Kidney (tissue), 14 donors: ENCODE measurements around the gene GID4. TPM values are rescaled to one million over a fixed set of nuclear protein-coding genes. Genes with fewer than 3 reads are reported as not detected.
"Not testable (repeated sequence)": the region's sequence is repeated elsewhere in the genome, so short reads cannot be mapped to it uniquely, and the experiment has no call there.

ENCODE experiments used
- DNase-seq, 5 donors: peaks; one replicate each; pipeline ENCODE4 v3.0.0-alpha.2; 2013 to 2020
- FAIRE-seq: peaks from 2 replicates; lab custom pipeline; 2012; peaks lifted over from hg19 to GRCh38; lab: Jason Lieb, UNC
- H3K27ac ChIP-seq, 2 donors: one replicate each; pipeline ENCODE4 v1.7.0; 2013; ENCODE audit warnings: low read depth in 2 of 2, low read length in 2 of 2, inconsistent platforms in 1 of 2
- H3K27me3 ChIP-seq: one replicate; pipeline ENCODE4 v1.7.1; 2013; ENCODE audit warnings: low read length, inconsistent platforms; ENCODE audit not compliant: control insufficient read depth, insufficient read depth
- H3K36me3 ChIP-seq, 3 donors: one replicate each; pipeline versions ENCODE4 v1.7.0 to v1.7.1; 2013; ENCODE audit warnings: low read length in 3 of 3, control low read depth in 1 of 3, inconsistent platforms in 1 of 3; ENCODE audit not compliant: insufficient read depth in 3 of 3, control insufficient read depth in 2 of 3
- H3K4me1 ChIP-seq, 3 donors: one replicate each; pipeline versions ENCODE4 v1.7.0 to v1.7.1; 2013; ENCODE audit warnings: low read length in 3 of 3, inconsistent platforms in 1 of 3, low read depth in 1 of 3; ENCODE audit not compliant: control insufficient read depth in 2 of 3, insufficient read depth in 2 of 3
- H3K4me3 ChIP-seq, 3 donors: one replicate each; pipeline versions ENCODE4 v1.7.0 to v1.8.1; 2013; ENCODE audit warnings: low read length in 3 of 3, control low read depth in 1 of 3, inconsistent platforms in 1 of 3
- H3K9ac ChIP-seq, 3 donors: one replicate each; pipeline versions ENCODE4 v1.7.0 to v1.7.1; 2013; ENCODE audit warnings: low read length in 3 of 3, control low read depth in 1 of 3, inconsistent platforms in 1 of 3
- H3K9me3 ChIP-seq, 3 donors: one replicate each; pipeline versions ENCODE4 v1.7.0 to v1.7.1; 2013; ENCODE audit warnings: low read length in 3 of 3, control low read depth in 1 of 3, inconsistent platforms in 1 of 3; ENCODE audit not compliant: control insufficient read depth in 2 of 3, insufficient read depth in 1 of 3
- CTCF ChIP-seq: IDR thresholded peaks from 3 replicates; pipeline ENCODE4 v1.5.1; 2012; ENCODE audit warnings: mild to moderate bottlenecking, moderate library complexity, borderline replicate concordance; ENCODE audit not compliant: insufficient read depth; ENCODE audit errors: extremely low read depth
- intact Hi-C: fragments of 100-400 bp; cut with DNase I; formaldehyde crosslinking; loops from one replicate; pipeline ENCODE4 v1.11.1; 2022
- polyA plus RNA-seq: library from polyadenylated mRNA; stranded (reverse); fragments of 350-450 nt; fragmentation: Illumina TruSeq; extraction: RNeasy Lipid Tissue Mini Kit (QIAGEN cat#74804); gene quantifications from one replicate; pipeline ENCODE4 v1.2.3, GENCODE V29; 2014; ENCODE audit warnings: low read depth, low replicate concordance; ENCODE audit not compliant: insufficient read depth
- total RNA-seq: library from RNA; stranded (reverse); fragmentation: NEBNext Ultra II Directional; extraction: Animal tissue kit (Norgen Biotek cat#: 25700); gene quantifications from one replicate; pipeline ENCODE4 v1.2.1, GENCODE V29; 2021
- donor health status: control.
- donor health status: control.
- donor health status: control.
- donor health status: control.
- donor health status: control.
- donor health status: DM: yes; HTN: yes; CAD: no.
- donor health status: Normal renal cell carcinoma (clear cell type).

Gene GID4
- total and polyA plus RNA-seq, 2 donors from 2014 or later: 3.4 to 8.7 TPM

- DNase-seq: no peak
- no peaks in the 10 kb centered on the region for H3K4me1 ChIP-seq
- H3K9me3 ChIP-seq: no peaks in the 10 kb centered on the region
- no peak overlapping the region for H3K27ac ChIP-seq
- FAIRE-seq: no peak
- no peaks in the 10 kb centered on the region for H3K27me3 ChIP-seq
- peaks cover 0 to 3% (median 2%) of the 10 kb centered on the region in 3 donors for H3K36me3 ChIP-seq
- H3K4me3 ChIP-seq: no peak overlapping the region
- intact Hi-C loops: no loop called here
- H3K9ac ChIP-seq: no peak overlapping the region
- TF ChIP-seq CTCF: no peak
Observed at GRCh38 chr17:17993366-17993765, 45.8 kb upstream of the GID4 start.

GRCh38 chr17:17993852-17994251 lies 45.4 kb upstream of the GID4 start:
- Histone ChIP-seq H3K9me3 (no peaks in the 10 kb centered on the region), H3K27me3 (no peaks in the 10 kb centered on the region), H3K36me3 (peaks cover 0 to 3% (median 2%) of the 10 kb centered on the region in 3 donors), H3K4me3 (no peak overlapping the region), H3K4me1 (no peaks in the 10 kb centered on the region), H3K9ac (no peak overlapping the region), H3K27ac (no peak overlapping the region)
- TF ChIP-seq CTCF: no peak
- intact Hi-C loops: no loop called here
- DNase-seq (peak in 1 of 5 donors; percentile 52), FAIRE-seq (no peak)

GRCh38 chr17:17994271-17995069 lies 44.7 kb upstream of the GID4 start:
- Histone ChIP-seq H3K9ac (no peak overlapping the region), H3K9me3 (no peaks in the 10 kb centered on the region), H3K4me1 (no peaks in the 10 kb centered on the region), H3K36me3 (peaks cover 0 to 3% (median 1%) of the 10 kb centered on the region in 3 donors), H3K27ac (no peak overlapping the region), H3K4me3 (no peak overlapping the region), H3K27me3 (no peaks in the 10 kb centered on the region)
- no peak for FAIRE-seq
- intact Hi-C loops: no loop called here
- DNase-seq: peak; percentile 25 to 61 (median 50)
- TF ChIP-seq CTCF: no peak

- H3K4me1 ChIP-seq, H3K36me3 ChIP-seq, H3K27me3 ChIP-seq, H3K27ac ChIP-seq, H3K4me3 ChIP-seq, H3K9me3 ChIP-seq, intact Hi-C loops, DNase-seq, FAIRE-seq, H3K9ac ChIP-seq: not testable (repeated sequence)
Observed at GRCh38 chr17:17995887-17996286, 43.3 kb upstream of the GID4 start.
